Naive thymus-derived CD8-positive, alpha-beta T cell (primary cell): Measurements from ENCODE around the gene GNPTG. TPM values are rescaled to one million over a fixed set of nuclear protein-coding genes. Genes with fewer than 3 reads are reported as not detected.

ENCODE experiments used
- ATAC-seq, 2 donors: fragments of 150-1000 bp; cut with Tn5 transposase in 1 of 2; sonication (Bioruptor Pico), chemical (Tn5 transposase) in 1 of 2; 1 replicate in 1 of 2; 2 replicates in 1 of 2; pipeline ENCODE4 v1.10.0; 2021; ENCODE audit warnings: mild to moderate bottlenecking in 2 of 2, moderate library complexity in 2 of 2
- POLR2A ChIA-PET: fragments of 350-600 bp; sonication (Branson Sonifier 250); formaldehyde crosslinking; loops from one replicate; lab custom pipeline; 2021; ENCODE audit warnings: antibody characterized with exemption; lab: Charles Lee
- DNase-seq, 10 donors: peaks; one replicate each; pipeline versions ENCODE4 v3.0.0 to v3.0.0-alpha.2; 2020 to 2022
- H3K27ac Mint-ChIP-seq, 10 donors: one replicate each; pipeline ENCODE4 v1.8.0; 2020 to 2022; ENCODE audit warnings: mild to moderate bottlenecking in 10 of 10, mixed read lengths in 10 of 10, moderate library complexity in 4 of 10, inconsistent platforms in 1 of 10
- H3K27me3 Mint-ChIP-seq, 5 donors: one replicate each; pipeline ENCODE4 v1.8.0; 2021 to 2022; ENCODE audit warnings: mixed read lengths in 5 of 5
- H3K36me3 Mint-ChIP-seq, 3 donors: one replicate each; pipeline ENCODE4 v1.8.0; 2020 to 2022; ENCODE audit warnings: mixed read lengths in 3 of 3, mild to moderate bottlenecking in 2 of 3, inconsistent platforms in 1 of 3
- H3K4me1 Mint-ChIP-seq, 4 donors: one replicate each; pipeline ENCODE4 v1.8.0; 2021 to 2022; ENCODE audit warnings: mixed read lengths in 4 of 4
- H3K4me3 Mint-ChIP-seq, 10 donors: one replicate each; pipeline ENCODE4 v1.8.0; 2020 to 2022; ENCODE audit warnings: mild to moderate bottlenecking in 10 of 10, mixed read lengths in 10 of 10, moderate library complexity in 6 of 10, inconsistent platforms in 1 of 10
- H3K9me3 Mint-ChIP-seq, 9 donors: one replicate each; pipeline ENCODE4 v1.8.0; 2020 to 2022; ENCODE audit warnings: mixed read lengths in 9 of 9, mild to moderate bottlenecking in 3 of 9, inconsistent platforms in 1 of 9, moderate library complexity in 1 of 9
- polyA plus RNA-seq, 3 donors: library from polyadenylated mRNA; unstranded; fragments of 300-500 nt; fragmentation: Illumina TruSeq; gene quantifications; one replicate each; pipeline ENCODE4 v1.2.3, GENCODE V29; 2021
- total RNA-seq, 8 experiments: library from RNA in 2 of 8; stranded (reverse) in 2 of 8; gene quantifications; one replicate each; pipeline ENCODE4 v1.2.3 and lab custom pipeline; 2021 to 2026

The GNPTG gene
- total RNA-seq (10 to 100 TPM; 56.9 to 65.2 TPM), polyA plus RNA-seq (10 to 100 TPM; 44.4 to 57.8 (median 56.6) TPM), total RNA-seq (lab: John Stamatoyannopoulos, UW) (32.0 to 48.5 (median 34.7) reads per million in 6 experiments)

- no peaks in the 10 kb centered on the region for H3K27me3 Mint-ChIP-seq
- POLR2A ChIA-PET: interaction anchor here (0.7 to 1.2 kb wide), 5 partner anchors 9 to 46 kb away, joined by 3 to 11 read pairs (median 3); partner anchors contain the start of gene UBE2I
Observed at GRCh38 chr16:1351582-1352362, at the start of gene GNPTG, which contains the start of gene TSR3. Gene GNPTG, plus strand, starts transcription at chr16:1351931. Its CDS starts 35 bp downstream, at chr16:1351966. Gene TSR3, minus strand, starts transcription at chr16:1351878. Its CDS starts 74 bp downstream, at chr16:1351804.

GRCh38 chr16:1305823-1306222, 45.9 kb upstream of the GNPTG start:
- POLR2A ChIA-PET: interaction anchor here (1.4 to 1.6 kb wide), 2 partner anchors 45 to 115 kb away, joined by 6 read pairs; partner anchors contain the start of gene UQCC4
- ATAC-seq: no peak
- peak overlapping the region; percentile 45 to 86 (median 68) for H3K4me3 Mint-ChIP-seq
- DNase-seq: peak in 7 of 10 donors; percentile 17 to 70 (median 33)
- H3K27me3 Mint-ChIP-seq: no peaks in the 10 kb centered on the region
- no peaks in the 10 kb centered on the region for H3K9me3 Mint-ChIP-seq
- no peaks in the 10 kb centered on the region for H3K36me3 Mint-ChIP-seq
- peak overlapping the region; percentile 80 to 98 (median 88) for H3K27ac Mint-ChIP-seq
- H3K4me1 Mint-ChIP-seq: peaks cover 21 to 65% (median 48%) of the 10 kb centered on the region in 4 donors

More at GRCh38 chr16:1351582-1352362, at the start of gene GNPTG, which contains the start of gene TSR3:
- DNase-seq: peak; percentile 75 to 92 (median 86)
- H3K36me3 Mint-ChIP-seq: peaks cover 0 to 11% (median 0%) of the 10 kb centered on the region in 3 donors
- H3K4me3 Mint-ChIP-seq: peak within 1 kb of the TSS; percentile 73 to 91 (median 86)
- H3K27ac Mint-ChIP-seq: peak within 1 kb of the TSS; percentile 74 to 90 (median 82)
- H3K4me1 Mint-ChIP-seq: peaks cover 16 to 44% (median 37%) of the 10 kb centered on the region in 4 donors
- H3K9me3 Mint-ChIP-seq: peaks cover 0 to 2% (median 0%) of the 10 kb centered on the region in 9 donors
- peak; percentile 85 to 89 for ATAC-seq

- ATAC-seq (no peak), DNase-seq (no peak)
- POLR2A ChIA-PET: interaction anchor here (1.6 kb wide), 1 partner anchor 114 kb away, joined by 6 read pairs; the partner anchor contains the start of gene UQCC4
- H3K4me1 Mint-ChIP-seq: peaks cover 24 to 70% (median 52%) of the 10 kb centered on the region in 4 donors
- H3K4me3 Mint-ChIP-seq: peak overlapping the region; percentile 52 to 86 (median 68)
- no peaks in the 10 kb centered on the region for H3K27me3 Mint-ChIP-seq
- H3K27ac Mint-ChIP-seq: peak overlapping the region; percentile 80 to 98 (median 88)
- H3K9me3 Mint-ChIP-seq: no peaks in the 10 kb centered on the region
- H3K36me3 Mint-ChIP-seq: no peaks in the 10 kb centered on the region
Observed at GRCh38 chr16:1306334-1306733, 45.4 kb upstream of the GNPTG start.

- H3K27me3 Mint-ChIP-seq: no peaks in the 10 kb centered on the region
- ATAC-seq (no peak), DNase-seq (peak in 1 of 10 donors; percentile 19)
- peaks cover 0 to 3% (median 0%) of the 10 kb centered on the region in 3 donors for H3K36me3 Mint-ChIP-seq
- peak overlapping the region; percentile 80 to 100 (median 100) for H3K27ac Mint-ChIP-seq
- H3K4me3 Mint-ChIP-seq: peak overlapping the region; percentile 84 to 95 (median 89)
- H3K9me3 Mint-ChIP-seq: no peaks in the 10 kb centered on the region
- H3K4me1 Mint-ChIP-seq: peaks cover 23 to 75% (median 58%) of the 10 kb centered on the region in 4 donors
- POLR2A ChIA-PET: interaction anchor here (0.6 to 1.8 kb wide), 16 partner anchors 9 to 613 kb away, joined by 3 to 17 read pairs (median 4); partner anchors contain the start of genes BAIAP3, MAPK8IP3, NUBP2 and SPSB3
Observed at GRCh38 chr16:1308036-1308976, 43.4 kb upstream of the GNPTG start.

- peaks cover 0 to 10% (median 0%) of the 10 kb centered on the region in 3 donors for H3K36me3 Mint-ChIP-seq
- peak; percentile 67 to 68 for ATAC-seq
Observed at GRCh38 chr16:1308977-1309885, 42.5 kb upstream of the GNPTG start, which contains the start of gene UBE2I. Gene UBE2I, plus strand, starts transcription at chr16:1309636. Its CDS starts 4,395 bp downstream, at chr16:1314031.

GRCh38 chr16:1309888-1310831, 41.6 kb upstream of the GNPTG start:
- DNase-seq: peak; percentile 44 to 71 (median 50)
- no peaks in the 10 kb centered on the region for H3K27me3 Mint-ChIP-seq
- POLR2A ChIA-PET: interaction anchor here (0.6 to 1.8 kb wide), 13 partner anchors 9 to 845 kb away, joined by 3 to 17 read pairs (median 5); partner anchors contain the start of genes BAIAP3, TELO2, TRAF7 and UQCC4
- peaks cover 0 to 19% (median 0%) of the 10 kb centered on the region in 3 donors for H3K36me3 Mint-ChIP-seq
- H3K27ac Mint-ChIP-seq: peak overlapping the region; percentile 94 to 98 (median 96)
- no peaks in the 10 kb centered on the region for H3K9me3 Mint-ChIP-seq
- peak; percentile 24 to 54 for ATAC-seq
- H3K4me3 Mint-ChIP-seq: peak overlapping the region; percentile 94 to 99 (median 98)
- H3K4me1 Mint-ChIP-seq: peaks cover 21 to 69% (median 56%) of the 10 kb centered on the region in 4 donors

More at GRCh38 chr16:1308977-1309885, 42.5 kb upstream of the GNPTG start, which contains the start of gene UBE2I:
- Mint-ChIP-seq H3K9me3 (no peaks in the 10 kb centered on the region), H3K4me1 (peaks cover 23 to 70% (median 59%) of the 10 kb centered on the region in 4 donors), H3K4me3 (peak within 1 kb of the TSS; percentile 94 to 99 (median 98)), H3K27me3 (no peaks in the 10 kb centered on the region), H3K27ac (peak within 1 kb of the TSS; percentile 98 to 100 (median 100))
- POLR2A ChIA-PET: interaction anchor here (0.6 to 1.8 kb wide), 23 partner anchors 8 to 846 kb away, joined by 3 to 17 read pairs (median 4); partner anchors contain the start of genes BAIAP3, MAPK8IP3, NUBP2 and SPSB3
- DNase-seq: peak; percentile 90 to 100 (median 98)

- H3K4me3 Mint-ChIP-seq: peak overlapping the region; percentile 94 to 99 (median 98)
- peaks cover 21 to 64% (median 54%) of the 10 kb centered on the region in 4 donors for H3K4me1 Mint-ChIP-seq
- peaks cover 0 to 24% (median 0%) of the 10 kb centered on the region in 3 donors for H3K36me3 Mint-ChIP-seq
- DNase-seq (peak in 6 of 10 donors; percentile 31 to 54 (median 40)), ATAC-seq (peak in 1 of 2 donors; percentile 11)
- no peaks in the 10 kb centered on the region for H3K9me3 Mint-ChIP-seq
- POLR2A ChIA-PET: no interaction called here
- peak overlapping the region; percentile 94 to 98 (median 96) for H3K27ac Mint-ChIP-seq
- H3K27me3 Mint-ChIP-seq: no peaks in the 10 kb centered on the region
Observed at GRCh38 chr16:1310832-1311200, 40.9 kb upstream of the GNPTG start.

GRCh38 chr16:1311212-1311737, 40.5 kb upstream of the GNPTG start:
- Mint-ChIP-seq H3K27ac (peak overlapping the region; percentile 94 to 98 (median 96)), H3K27me3 (no peaks in the 10 kb centered on the region), H3K4me3 (peak overlapping the region; percentile 94 to 99 (median 98)), H3K9me3 (no peaks in the 10 kb centered on the region), H3K36me3 (peaks cover 0 to 28% (median 0%) of the 10 kb centered on the region in 3 donors), H3K4me1 (peaks cover 21 to 61% (median 50%) of the 10 kb centered on the region in 4 donors)
- POLR2A ChIA-PET: interaction anchor here (0.6 kb wide), 1 partner anchor 9 kb away, joined by 3 read pairs; no protein-coding TSS in a partner anchor
- ATAC-seq: no peak
- DNase-seq: no peak

- peak overlapping the region in 5 of 10 donors; percentile 11 to 97 (median 55) for H3K27ac Mint-ChIP-seq
- H3K4me3 Mint-ChIP-seq: peak overlapping the region; percentile 94 to 99 (median 98)
- ATAC-seq: no peak
- H3K27me3 Mint-ChIP-seq: no peaks in the 10 kb centered on the region
- peaks cover 19 to 58% (median 44%) of the 10 kb centered on the region in 4 donors for H3K4me1 Mint-ChIP-seq
- POLR2A ChIA-PET: interaction anchor here (0.6 to 1.2 kb wide), 3 partner anchors 8 to 39 kb away, joined by 3 read pairs; no protein-coding TSS in a partner anchor
- peaks cover 0 to 34% (median 0%) of the 10 kb centered on the region in 3 donors for H3K36me3 Mint-ChIP-seq
- H3K9me3 Mint-ChIP-seq: no peaks in the 10 kb centered on the region
- DNase-seq: no peak
Observed at GRCh38 chr16:1311738-1312466, 39.8 kb upstream of the GNPTG start.
